Sigmoid colon (tissue), 4 donors: ENCODE data around the gene DUSP9.

Experiments used
- CTCF ChIP-seq, 4 experiments: fragments of 450-650 bp in 3 of 4; fragments of 200-600 bp in 1 of 4; IDR thresholded peaks; one replicate each; pipeline ENCODE4 v1.5.1; 2016 to 2019; ENCODE audit warnings: antibody characterized with exemption in 4 of 4, mild to moderate bottlenecking in 3 of 4, moderate library complexity in 2 of 4
- EP300 ChIP-seq, 4 donors: sonication (generic); formaldehyde crosslinking; IDR thresholded peaks; one replicate each; pipeline ENCODE4 v1.6.1; 2017; ENCODE audit warnings: antibody characterized with exemption in 4 of 4
- POLR2A ChIP-seq, 2 donors: fragments of 450-650 bp; IDR thresholded peaks; one replicate each; pipeline ENCODE4 v1.6.1; 2016; ENCODE audit warnings: antibody characterized with exemption in 2 of 2, mild to moderate bottlenecking in 2 of 2, moderate library complexity in 2 of 2
- POLR2AphosphoS5 ChIP-seq, 4 donors: sonication (generic); formaldehyde crosslinking; IDR thresholded peaks; one replicate each; pipeline ENCODE4 v1.6.1; 2017; ENCODE audit warnings: antibody characterized with exemption in 4 of 4

DNA sequence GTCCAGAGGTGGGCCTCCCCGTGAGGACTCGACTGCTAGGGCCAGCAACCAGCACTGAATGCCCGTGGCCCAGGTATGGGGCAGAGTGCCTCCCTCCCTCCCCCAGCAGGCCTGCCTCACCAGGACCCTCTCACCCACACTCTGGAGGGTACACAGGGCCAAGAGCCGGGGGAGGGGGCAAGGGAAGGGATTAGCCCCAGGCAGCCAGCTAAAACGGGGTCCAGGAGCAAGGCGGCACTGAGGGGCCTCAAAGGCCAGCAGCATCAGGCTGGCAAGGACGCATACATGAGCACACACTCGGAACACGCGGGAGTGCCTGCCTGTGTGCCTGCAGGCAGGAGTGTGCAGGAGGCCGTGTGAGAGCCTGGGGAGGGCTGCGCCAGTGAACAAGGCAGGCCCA, 18.3 kb upstream of the DUSP9 start:
- TF ChIP-seq POLR2AphosphoS5 (IDR thresholded peaks at IDR 0.05), result no peak
- no peak for TF ChIP-seq CTCF (IDR thresholded peaks at IDR 0.05)
- no peak for TF ChIP-seq POLR2A (IDR thresholded peaks at IDR 0.05)
- TF ChIP-seq EP300 (IDR thresholded peaks at IDR 0.05), result no peak
